GM23248 (cell line): ENCODE data around the gene SEZ6L.

Experiments used
- EZH2 ChIP-seq: fragments of 200-600 bp; sonication (generic); IDR thresholded peaks from 2 replicates; pipeline ENCODE4 v1.6.1; 2018; ENCODE audit warnings: antibody characterized with exemption, mild to moderate bottlenecking; ENCODE audit not compliant: insufficient read depth, poor library complexity, severe bottlenecking
- EZH2phosphoT487 ChIP-seq: fragments of 200-600 bp; sonication (generic); IDR thresholded peaks from 2 replicates; pipeline ENCODE4 v1.6.1; 2018; ENCODE audit warnings: antibody characterized with exemption, moderate library complexity, mild to moderate bottlenecking, low read depth; ENCODE audit not compliant: insufficient read depth

DNA sequence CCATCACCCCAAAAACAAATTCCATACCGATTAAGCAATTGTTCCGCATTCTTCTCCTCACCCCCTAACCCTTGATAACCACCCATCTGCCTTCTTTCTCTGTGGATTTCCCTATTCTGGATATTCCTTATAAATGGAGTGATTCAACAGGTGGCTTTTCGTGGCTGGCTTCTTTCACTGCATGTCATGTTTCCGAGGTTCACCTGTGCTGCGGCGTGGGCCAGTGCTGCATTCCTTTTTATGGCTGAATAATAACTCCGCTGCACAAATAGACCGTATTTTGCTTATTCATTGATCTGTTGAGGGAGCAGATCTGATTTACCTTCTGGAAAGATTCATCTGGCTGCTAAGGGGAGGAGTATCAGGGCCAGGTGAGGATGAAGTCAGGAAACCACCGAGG lies 165.0 kb downstream of the SEZ6L start:
- TF ChIP-seq EZH2 (no peak), EZH2phosphoT487 (no peak)
